ENCODE measurements around the gene PES1.
"Not testable (repeated sequence)": the region's sequence is repeated elsewhere in the genome, so short reads cannot be mapped to it uniquely, and the experiment has no call there.

Gene PES1

DNA sequence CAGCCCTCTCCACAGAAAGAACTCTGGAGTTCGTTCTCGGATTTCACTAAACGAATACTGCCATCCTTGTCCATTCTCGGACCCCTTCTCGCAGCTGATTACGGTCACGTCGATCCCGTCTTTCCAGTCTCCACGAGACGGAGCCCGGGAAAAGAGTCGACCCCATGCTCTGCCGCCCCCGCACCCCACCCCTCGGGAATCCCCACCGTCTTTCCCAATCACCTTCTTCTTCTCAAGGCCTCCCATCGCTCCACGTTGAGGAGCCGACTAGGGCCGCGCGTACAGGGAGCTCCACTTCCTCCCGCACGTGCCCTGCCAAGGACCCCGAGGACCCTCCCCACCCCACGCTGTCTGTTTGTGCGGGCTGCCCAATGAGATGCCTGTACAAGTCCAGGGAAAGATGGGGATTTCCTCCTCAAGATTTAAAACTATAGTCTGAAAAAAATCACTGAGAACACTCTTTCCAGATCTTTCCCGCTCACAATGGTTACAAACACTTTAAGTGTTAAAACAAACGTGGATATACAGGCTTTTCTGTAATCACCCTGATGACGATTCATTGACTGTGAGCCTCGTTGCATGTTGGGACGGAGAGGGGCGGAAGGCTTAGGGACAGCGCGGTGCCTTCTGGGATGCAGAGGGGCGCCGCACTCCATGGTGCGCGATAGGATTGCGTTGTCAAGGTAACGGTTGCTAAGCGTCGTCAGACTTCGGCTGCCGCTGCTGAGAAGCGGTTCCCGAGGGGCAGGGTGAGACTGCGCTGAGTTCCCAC is at the start of gene PES1:
Gene PES1, minus strand, starts transcription at position 323 of the 772 bp plus-strand sequence. Its CDS starts 77 bp downstream, at position 246.
- peak; percentile 26; the same call in 1 of the 2 replicates for TF ChIP-seq POLR2A (IDR thresholded peaks at IDR 0.05; ENCODE audit: low read depth, low read length)
- DNase-seq (ENCODE audit: insufficient read length, low spot score) (peak; percentile 83), FAIRE-seq (peak; percentile 81)

- TF ChIP-seq POLR2A (IDR thresholded peaks at IDR 0.05; ENCODE audit: low read depth, low read length) = no peak
- no peak for FAIRE-seq
- DNase-seq (ENCODE audit: insufficient read length, low spot score) = no peak
These were observed 49.2 kb upstream of the PES1 start for GRCh38 chr22:30640839-30641430.

DNA sequence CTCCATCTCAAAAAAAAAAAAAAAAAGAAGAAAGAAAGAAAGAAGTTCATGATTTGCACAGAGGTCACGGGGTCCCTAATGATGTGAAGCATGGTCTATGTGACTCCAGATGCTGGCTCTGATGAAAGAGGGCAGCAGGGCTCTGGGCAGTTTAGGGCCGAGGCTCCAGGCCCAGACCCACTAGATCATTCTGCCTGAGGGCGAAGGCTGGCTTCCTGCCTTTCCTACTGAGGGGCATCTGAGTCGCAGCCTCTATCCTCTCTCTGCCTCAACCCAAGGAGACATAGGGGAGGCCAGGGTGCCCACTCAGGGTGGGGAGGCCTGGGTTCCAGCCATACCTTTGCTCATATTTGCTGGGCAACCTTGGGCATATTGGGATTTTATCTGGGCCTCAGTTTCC is 48.7 kb upstream of the PES1 start:
- DNase-seq (ENCODE audit: insufficient read length, low spot score) (no peak), FAIRE-seq (no peak)
- TF ChIP-seq POLR2A (IDR thresholded peaks at IDR 0.05; ENCODE audit: low read depth, low read length) = no peak

DNA sequence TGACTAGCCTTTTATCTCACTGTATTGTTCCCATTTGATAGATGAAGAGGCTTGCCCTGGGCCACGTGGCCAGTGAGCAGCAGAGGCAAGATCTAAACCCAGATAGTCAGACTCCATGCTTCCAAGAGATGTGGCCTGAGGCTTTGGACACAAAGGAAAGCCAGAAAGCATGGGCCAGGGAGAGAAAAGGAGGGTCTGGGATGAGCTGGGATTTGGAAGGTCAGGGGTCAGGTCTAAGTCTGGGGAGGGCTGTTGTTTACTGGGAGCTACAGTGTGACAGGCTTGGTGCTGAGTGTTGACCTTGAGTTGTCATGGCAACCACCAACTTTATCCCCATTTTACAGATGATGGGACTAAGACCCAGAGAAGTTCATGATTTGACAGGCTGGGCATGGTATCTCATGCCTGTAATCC is 46.0 kb upstream of the PES1 start:
- no peak for DNase-seq (ENCODE audit: insufficient read length, low spot score)
- TF ChIP-seq POLR2A (IDR thresholded peaks at IDR 0.05; ENCODE audit: low read depth, low read length) = no peak
- FAIRE-seq = no peak

- no peak for TF ChIP-seq POLR2A (IDR thresholded peaks at IDR 0.05; ENCODE audit: low read depth, low read length)
- FAIRE-seq = no peak
- no peak for DNase-seq (ENCODE audit: insufficient read length, low spot score)
These were observed 44.7 kb upstream of the PES1 start for GRCh38 chr22:30636226-30637077.

GRCh38 chr22:30635273-30636225 is 43.8 kb upstream of the PES1 start, which contains the start of gene SLC35E4:
Gene SLC35E4 (plus strand): TSS chr22:30635781. CDS start chr22:30636451, 670 bp downstream.
- peak; percentile 76 for DNase-seq (ENCODE audit: insufficient read length, low spot score)
- peak; percentile 77 for TF ChIP-seq POLR2A (IDR thresholded peaks at IDR 0.05; ENCODE audit: low read depth, low read length)
- FAIRE-seq = no peak

DNA sequence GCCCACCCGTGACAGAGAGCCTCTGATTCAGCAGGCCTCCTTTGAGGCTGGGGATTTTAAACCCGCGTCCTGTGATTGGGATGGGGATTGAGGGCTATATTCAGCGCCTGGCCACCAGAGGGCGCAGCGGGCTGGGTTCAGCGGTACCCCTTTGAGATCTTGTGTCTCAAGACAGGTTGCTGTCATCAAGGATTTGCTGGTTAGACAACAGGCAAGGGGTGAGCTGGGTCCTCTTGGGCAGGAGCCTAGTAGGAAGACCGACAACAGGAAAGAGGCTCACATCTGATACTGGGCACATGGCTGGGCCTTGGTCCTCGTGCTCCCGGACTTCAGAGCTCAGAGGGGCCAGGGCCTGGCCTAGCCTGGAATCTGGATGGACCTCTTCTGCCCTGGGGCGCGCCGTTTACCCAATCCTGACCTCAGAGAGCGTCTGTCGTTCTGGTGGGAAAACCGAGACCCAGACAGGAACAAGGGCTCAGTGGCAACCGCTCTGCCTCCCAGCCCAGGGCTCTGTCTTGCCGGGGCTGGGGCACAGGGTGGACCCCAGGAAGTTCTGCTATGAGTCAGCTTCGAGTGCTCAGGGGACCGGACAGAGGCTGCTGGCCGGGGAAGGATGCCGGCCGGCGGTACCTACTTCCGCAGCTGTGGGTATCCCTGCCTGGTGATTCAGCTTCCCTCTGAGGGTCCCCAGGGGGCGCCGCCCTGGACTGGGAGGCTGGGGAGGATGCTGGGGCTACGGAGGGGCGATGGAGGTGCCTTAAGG is 42.9 kb upstream of the PES1 start:
- FAIRE-seq (peak; percentile 30), DNase-seq (ENCODE audit: insufficient read length, low spot score) (peak; percentile 90)
- TF ChIP-seq POLR2A (IDR thresholded peaks at IDR 0.05; ENCODE audit: low read depth, low read length) = no peak

- DNase-seq (ENCODE audit: insufficient read length, low spot score); FAIRE-seq: not testable (repeated sequence)
These were observed 39.8 kb upstream of the PES1 start for GRCh38 chr22:30631469-30631868.

DNA sequence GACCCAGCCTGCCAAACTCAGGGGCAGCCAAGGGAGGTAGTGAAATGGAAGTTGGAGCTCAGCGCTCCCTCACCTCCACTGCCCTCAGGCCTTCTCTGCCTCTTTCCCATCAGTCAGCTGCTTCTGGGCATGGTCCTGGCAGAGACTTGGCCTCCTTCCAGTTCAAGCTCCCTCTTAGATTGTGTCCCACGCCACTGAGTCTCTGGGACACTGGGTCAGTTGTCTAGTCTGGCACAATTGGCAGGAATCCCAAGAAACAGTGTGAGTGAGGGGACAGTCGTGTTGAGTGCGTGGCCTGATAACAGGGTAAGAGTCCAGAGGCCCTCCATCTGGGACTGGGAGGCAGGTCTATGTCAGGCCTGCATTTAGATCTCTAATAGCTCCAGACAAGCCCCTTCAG is 36.8 kb upstream of the PES1 start:
- TF ChIP-seq POLR2A (IDR thresholded peaks at IDR 0.05; ENCODE audit: low read depth, low read length) = no peak
- no peak for FAIRE-seq
- DNase-seq (ENCODE audit: insufficient read length, low spot score) = no peak

- TF ChIP-seq POLR2A (IDR thresholded peaks at IDR 0.05; ENCODE audit: low read depth, low read length) = no peak
- DNase-seq (ENCODE audit: insufficient read length, low spot score) (no peak), FAIRE-seq (no peak)
These were observed 35.8 kb upstream of the PES1 start for GRCh38 chr22:30627471-30627870.

- FAIRE-seq (no peak), DNase-seq (ENCODE audit: insufficient read length, low spot score) (no peak)
- no peak for TF ChIP-seq POLR2A (IDR thresholded peaks at IDR 0.05; ENCODE audit: low read depth, low read length)
These were observed 34.7 kb upstream of the PES1 start for GRCh38 chr22:30626413-30626812.

DNA sequence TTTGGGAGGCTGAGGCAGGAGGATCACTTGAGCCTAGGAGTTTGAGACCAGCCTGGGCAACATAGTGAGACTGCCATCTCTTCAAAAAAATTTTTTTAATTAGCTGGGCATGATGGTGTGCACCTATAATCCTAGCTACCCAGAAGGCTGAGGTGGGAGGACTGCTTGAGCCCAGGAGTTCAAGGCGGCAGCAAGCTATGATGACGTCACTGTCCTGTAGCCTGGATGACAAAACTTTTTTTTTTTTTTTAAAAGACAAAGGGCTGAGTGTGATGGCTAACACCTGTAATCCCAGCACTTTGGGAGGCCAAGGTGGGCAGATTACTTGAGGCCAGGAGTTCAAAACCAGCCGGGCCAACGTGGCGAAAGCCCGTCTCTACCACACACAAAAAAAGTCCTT is 28.2 kb upstream of the PES1 start:
- FAIRE-seq; DNase-seq (ENCODE audit: insufficient read length, low spot score): not testable (repeated sequence)
